SK-N-MC (cell line): Measurements from ENCODE around the gene ATP9B.
"Not testable (repeated sequence)": the region's sequence is repeated elsewhere in the genome, so short reads cannot be mapped to it uniquely, and the experiment has no call there.

Source experiments
- DNase-seq: peaks from one replicate; pipeline ENCODE4 v3.0.0-alpha.2; 2011; ENCODE audit warnings: low read depth, low spot score
- H3K27ac ChIP-seq: fragments of 200-600 bp; sonication (generic); 2 replicates; pipeline ENCODE4 v1.5.1; 2016; ENCODE audit warnings: mixed run types
- H3K36me3 ChIP-seq: fragments of 200-600 bp; sonication (generic); 2 replicates; pipeline ENCODE4 v1.6.1; 2017; ENCODE audit warnings: antibody characterized with exemption, low read length, mixed read lengths; ENCODE audit not compliant: insufficient read depth
- H3K4me3 ChIP-seq: fragments of 200-600 bp; sonication (generic); 2 replicates; pipeline ENCODE4 v1.5.1; 2016
- H3K9ac ChIP-seq: fragments of 200-600 bp; sonication (generic); 2 replicates; pipeline ENCODE4 v1.8.0; 2017; ENCODE audit warnings: mixed run types, mixed read lengths; ENCODE audit not compliant: insufficient read length
- H3K9me3 ChIP-seq: fragments of 200-600 bp; sonication (generic); 2 replicates; pipeline ENCODE4 v1.6.1; 2017; ENCODE audit warnings: low read depth, mild to moderate bottlenecking, antibody characterized with exemption, low read length, moderate library complexity, mixed read lengths
- EZH2 ChIP-seq: fragments of 200-600 bp; sonication (generic); IDR thresholded peaks from one replicate; pipeline ENCODE4 v1.6.1; 2017; ENCODE audit warnings: antibody characterized with exemption
- FOXP2 ChIP-seq: optimal IDR thresholded peaks from 2 replicates; pipeline ENCODE3; 2011; ENCODE audit warnings: mild to moderate bottlenecking, moderate library complexity; ENCODE audit not compliant: insufficient read depth; ENCODE audit errors: extremely low read length, control extremely low read depth
- POLR2AphosphoS5 ChIP-seq: IDR thresholded peaks from 2 replicates; pipeline ENCODE4 v1.6.1; 2012; ENCODE audit warnings: mild to moderate bottlenecking, low read depth, low read length, borderline replicate concordance

ATP9B gene

GRCh38 chr18:79275461-79275860 lies 206.3 kb downstream of the ATP9B start:
- H3K4me3 ChIP-seq: no peak overlapping the region
- no peaks in the 10 kb centered on the region for H3K36me3 ChIP-seq
- no peak overlapping the region for H3K9ac ChIP-seq
- H3K9me3 ChIP-seq: no peaks in the 10 kb centered on the region
- no peak overlapping the region for H3K27ac ChIP-seq
- DNase-seq: no peak
- TF ChIP-seq POLR2AphosphoS5 (no peak), FOXP2 (no peak), EZH2 (no peak)

GRCh38 chr18:79275992-79276391 lies 206.8 kb downstream of the ATP9B start:
- Histone ChIP-seq H3K9me3 (no peaks in the 10 kb centered on the region), H3K4me3 (no peak overlapping the region), H3K9ac (no peak overlapping the region), H3K27ac (no peak overlapping the region), H3K36me3 (no peaks in the 10 kb centered on the region)
- no peak for DNase-seq
- TF ChIP-seq FOXP2 (no peak), EZH2 (no peak), POLR2AphosphoS5 (no peak)

GRCh38 chr18:79278896-79279295 lies 209.7 kb downstream of the ATP9B start:
- H3K27ac ChIP-seq: no peak overlapping the region
- TF ChIP-seq FOXP2: no peak
- TF ChIP-seq EZH2: no peak
- no peak for TF ChIP-seq POLR2AphosphoS5
- no peaks in the 10 kb centered on the region for H3K9me3 ChIP-seq
- no peaks in the 10 kb centered on the region for H3K36me3 ChIP-seq
- no peak overlapping the region for H3K9ac ChIP-seq
- no peak for DNase-seq
- H3K4me3 ChIP-seq: no peak overlapping the region

- no peak overlapping the region for H3K27ac ChIP-seq
- no peak for DNase-seq
- H3K9me3 ChIP-seq: no peaks in the 10 kb centered on the region
- H3K4me3 ChIP-seq: no peak overlapping the region
- H3K36me3 ChIP-seq: no peaks in the 10 kb centered on the region
- H3K9ac ChIP-seq: no peak overlapping the region
- TF ChIP-seq POLR2AphosphoS5: no peak
These were observed 214.1 kb downstream of the ATP9B start for GRCh38 chr18:79283131-79283810.

- no peak overlapping the region for H3K4me3 ChIP-seq
- no peak for TF ChIP-seq FOXP2
- TF ChIP-seq POLR2AphosphoS5: no peak
- no peak for TF ChIP-seq EZH2
- no peak overlapping the region for H3K9ac ChIP-seq
- no peak overlapping the region for H3K27ac ChIP-seq
- no peaks in the 10 kb centered on the region for H3K36me3 ChIP-seq
- no peaks in the 10 kb centered on the region for H3K9me3 ChIP-seq
- no peak for DNase-seq
These were observed 214.7 kb downstream of the ATP9B start for GRCh38 chr18:79283929-79284328.

GRCh38 chr18:79285191-79285590 lies 216.0 kb downstream of the ATP9B start:
- not testable (repeated sequence) for H3K27ac ChIP-seq, H3K4me3 ChIP-seq, DNase-seq, H3K9ac ChIP-seq, H3K36me3 ChIP-seq, H3K9me3 ChIP-seq

GRCh38 chr18:79290409-79290808 lies 221.2 kb downstream of the ATP9B start:
- H3K9ac ChIP-seq, DNase-seq, H3K27ac ChIP-seq, H3K36me3 ChIP-seq, H3K4me3 ChIP-seq, H3K9me3 ChIP-seq: not testable (repeated sequence)

- Histone ChIP-seq H3K36me3 (no peaks in the 10 kb centered on the region), H3K9ac (no peak overlapping the region), H3K4me3 (no peak overlapping the region), H3K9me3 (no peaks in the 10 kb centered on the region), H3K27ac (no peak overlapping the region)
- no peak for TF ChIP-seq POLR2AphosphoS5
- TF ChIP-seq FOXP2: no peak
- no peak for TF ChIP-seq EZH2
- no peak for DNase-seq
These were observed 221.7 kb downstream of the ATP9B start for GRCh38 chr18:79290876-79291275.

- Histone ChIP-seq H3K4me3 (no peak overlapping the region), H3K27ac (no peak overlapping the region), H3K36me3 (no peaks in the 10 kb centered on the region), H3K9ac (no peak overlapping the region), H3K9me3 (no peaks in the 10 kb centered on the region)
- TF ChIP-seq FOXP2 (no peak), POLR2AphosphoS5 (no peak), EZH2 (no peak)
- no peak for DNase-seq
These were observed 225.0 kb downstream of the ATP9B start for GRCh38 chr18:79294235-79294634.
